GM12874 (cell line): ENCODE data around the gene ZDHHC17.

Experiments
- CTCF ChIP-seq: IDR thresholded peaks from 2 replicates; pipeline ENCODE4 v1.5.1; 2011; ENCODE audit warnings: low read depth, mild to moderate bottlenecking, control low read depth, low read length, moderate library complexity; ENCODE audit not compliant: insufficient read depth

The ZDHHC17 gene

GRCh38 chr12:76787689-76788088, 23.8 kb downstream of the ZDHHC17 start:
- TF ChIP-seq CTCF: no peak

- TF ChIP-seq CTCF: no peak
These were observed 25.6 kb downstream of the ZDHHC17 start for GRCh38 chr12:76789335-76790050.

GRCh38 chr12:76790564-76791552, 26.9 kb downstream of the ZDHHC17 start:
- peak; percentile 14; the same call in 1 of the 2 replicates for TF ChIP-seq CTCF

GRCh38 chr12:76792828-76793227, 28.9 kb downstream of the ZDHHC17 start:
- TF ChIP-seq CTCF: no peak

GRCh38 chr12:76798864-76799263, 34.9 kb downstream of the ZDHHC17 start:
- no peak for TF ChIP-seq CTCF

GRCh38 chr12:76799362-76799761, 35.4 kb downstream of the ZDHHC17 start:
- no peak for TF ChIP-seq CTCF

GRCh38 chr12:76802060-76802459, 38.1 kb downstream of the ZDHHC17 start:
- TF ChIP-seq CTCF: no peak
